Measurements from ENCODE around the gene ARL6IP1. TPM values are rescaled to one million over a fixed set of nuclear protein-coding genes. Genes with fewer than 3 reads are reported as not detected.

ARL6IP1 gene
- polyA plus RNA-seq, 1 donor (not counting 4 experiments of a cell fraction or from before 2014, with no cell fraction given), result 178 TPM

- Histone ChIP-seq H2AFZ (ENCODE audit: control insufficient read depth, low read length) (no peak overlapping the region), H3K9ac (ENCODE audit: control insufficient read depth, extremely low read depth, insufficient read depth, low read length) (no peak overlapping the region), H3K4me3 (ENCODE audit: control insufficient read depth in 2 of 3, extremely low read depth in 1 of 3, insufficient read depth in 2 of 3, low read depth in 1 of 3, low read length in 3 of 3) (no peak overlapping the region), H4K20me1 (ENCODE audit: control insufficient read depth, extremely low read depth, insufficient read depth, low read length) (peaks cover 5% of the 10 kb centered on the region), H3K79me2 (ENCODE audit: control insufficient read depth, insufficient read depth, low read length) (peaks cover 34% of the 10 kb centered on the region), H3K4me2 (ENCODE audit: control insufficient read depth, extremely low read depth, insufficient read depth, low read depth, low read length) (no peak overlapping the region), H3K36me3 (ENCODE audit: control insufficient read depth in 2 of 2, extremely low read depth in 1 of 2, insufficient read depth in 2 of 2, low read length in 2 of 2) (peaks cover 5 to 6% of the 10 kb centered on the region in 2 experiments), H3K27ac (ENCODE audit: control insufficient read depth, insufficient read depth, low read length) (no peak overlapping the region), H3K4me1 (ENCODE audit: control insufficient read depth, extremely low read depth, insufficient read depth, low read length) (peaks cover 37% of the 10 kb centered on the region), H3K9me3 (ENCODE audit: control insufficient read depth, low read depth, low read length) (no peaks in the 10 kb centered on the region), H3K27me3 (ENCODE audit: control insufficient read depth, extremely low read depth, insufficient read depth, low read length) (no peaks in the 10 kb centered on the region), H3K9me1 (ENCODE audit: control insufficient read depth, extremely low read depth, insufficient read depth, low read length) (no peaks in the 10 kb centered on the region)
- dilution Hi-C loops (cut with MboI; ENCODE audit: extremely low pct_ligation_motif_present, low sequenced_read_pairs), result no loop called here
- TF ChIP-seq CTCF (optimal IDR thresholded peaks at IDR 0.05 in 1 of 3, IDR thresholded peaks at IDR 0.05 in 1 of 3, conservative IDR thresholded peaks at IDR 0.05 in 1 of 3; ENCODE audit: extremely low read depth in 1 of 3, insufficient read depth in 2 of 3, low read length in 3 of 3), result no peak
- TF ChIP-seq EZH2 (IDR thresholded peaks at IDR 0.05; ENCODE audit: low read length), result no peak
- FAIRE-seq, result no peak
- no peak for DNase-seq (ENCODE audit: low read depth, low spot score)
These were observed 1.5 kb upstream of the ARL6IP1 start for GRCh38 chr16:18802767-18803343.

- no peak for TF ChIP-seq CTCF (optimal IDR thresholded peaks at IDR 0.05 in 1 of 3, IDR thresholded peaks at IDR 0.05 in 1 of 3, conservative IDR thresholded peaks at IDR 0.05 in 1 of 3; ENCODE audit: extremely low read depth in 1 of 3, insufficient read depth in 2 of 3, low read length in 3 of 3)
- no peak for TF ChIP-seq EZH2 (IDR thresholded peaks at IDR 0.05; ENCODE audit: low read length)
- DNase-seq (ENCODE audit: low read depth, low spot score) (no peak), FAIRE-seq (no peak)
- H3K4me3 ChIP-seq (ENCODE audit: control insufficient read depth in 2 of 3, extremely low read depth in 1 of 3, insufficient read depth in 2 of 3, low read depth in 1 of 3, low read length in 3 of 3), result peak overlapping the region; percentile 94 to 100 (median 96)
- no peaks in the 10 kb centered on the region for H3K27me3 ChIP-seq (ENCODE audit: control insufficient read depth, extremely low read depth, insufficient read depth, low read length)
- dilution Hi-C loops (cut with MboI; ENCODE audit: extremely low pct_ligation_motif_present, low sequenced_read_pairs), result no loop called here
- H3K4me1 ChIP-seq (ENCODE audit: control insufficient read depth, extremely low read depth, insufficient read depth, low read length), result peaks cover 37% of the 10 kb centered on the region
- H3K9me1 ChIP-seq (ENCODE audit: control insufficient read depth, extremely low read depth, insufficient read depth, low read length), result no peaks in the 10 kb centered on the region
- H3K4me2 ChIP-seq (ENCODE audit: control insufficient read depth, extremely low read depth, insufficient read depth, low read depth, low read length), result peak overlapping the region; percentile 94
- peak overlapping the region; percentile 93 for H3K27ac ChIP-seq (ENCODE audit: control insufficient read depth, insufficient read depth, low read length)
- H3K36me3 ChIP-seq (ENCODE audit: control insufficient read depth in 2 of 2, extremely low read depth in 1 of 2, insufficient read depth in 2 of 2, low read length in 2 of 2), result peaks cover 1 to 17% of the 10 kb centered on the region in 2 experiments
- peaks cover 5% of the 10 kb centered on the region for H4K20me1 ChIP-seq (ENCODE audit: control insufficient read depth, extremely low read depth, insufficient read depth, low read length)
- H3K9me3 ChIP-seq (ENCODE audit: control insufficient read depth, low read depth, low read length), result no peaks in the 10 kb centered on the region
- peaks cover 50% of the 10 kb centered on the region for H3K79me2 ChIP-seq (ENCODE audit: control insufficient read depth, insufficient read depth, low read length)
- peak overlapping the region; percentile 95 for H3K9ac ChIP-seq (ENCODE audit: control insufficient read depth, extremely low read depth, insufficient read depth, low read length)
- H2AFZ ChIP-seq (ENCODE audit: control insufficient read depth, low read length), result peak overlapping the region; percentile 50
These were observed 589 bp downstream of the ARL6IP1 start for GRCh38 chr16:18800775-18801144.

Measured in keratinocyte (primary cell).